Dermis microvascular lymphatic vessel endothelial cell (primary cell): ENCODE data around the gene NDUFB2. TPM values are rescaled to one million over a fixed set of nuclear protein-coding genes. Genes with fewer than 3 reads are reported as not detected.
A peak's percentile ranks its signal among the peaks of the same experiment; 100 is the strongest.
"Not testable (repeated sequence)": the region's sequence is repeated elsewhere in the genome, so short reads cannot be mapped to it uniquely, and the experiment has no call there.

Source experiments
- DNase-seq, 2 donors: peaks; one replicate each; pipeline versions ENCODE4 v3.0.0 to v3.0.0-alpha.2; 2010; ENCODE audit warnings: low read depth in 2 of 2
- total RNA-seq: library from RNA; depleted of rRNA; stranded (reverse); fragments of >200 nt; gene quantifications from 2 replicates; pipeline ENCODE4 v1.2.1, GENCODE V29; 2014

NDUFB2 gene
- 119 and 146 TPM in 2 replicates for total RNA-seq

DNA sequence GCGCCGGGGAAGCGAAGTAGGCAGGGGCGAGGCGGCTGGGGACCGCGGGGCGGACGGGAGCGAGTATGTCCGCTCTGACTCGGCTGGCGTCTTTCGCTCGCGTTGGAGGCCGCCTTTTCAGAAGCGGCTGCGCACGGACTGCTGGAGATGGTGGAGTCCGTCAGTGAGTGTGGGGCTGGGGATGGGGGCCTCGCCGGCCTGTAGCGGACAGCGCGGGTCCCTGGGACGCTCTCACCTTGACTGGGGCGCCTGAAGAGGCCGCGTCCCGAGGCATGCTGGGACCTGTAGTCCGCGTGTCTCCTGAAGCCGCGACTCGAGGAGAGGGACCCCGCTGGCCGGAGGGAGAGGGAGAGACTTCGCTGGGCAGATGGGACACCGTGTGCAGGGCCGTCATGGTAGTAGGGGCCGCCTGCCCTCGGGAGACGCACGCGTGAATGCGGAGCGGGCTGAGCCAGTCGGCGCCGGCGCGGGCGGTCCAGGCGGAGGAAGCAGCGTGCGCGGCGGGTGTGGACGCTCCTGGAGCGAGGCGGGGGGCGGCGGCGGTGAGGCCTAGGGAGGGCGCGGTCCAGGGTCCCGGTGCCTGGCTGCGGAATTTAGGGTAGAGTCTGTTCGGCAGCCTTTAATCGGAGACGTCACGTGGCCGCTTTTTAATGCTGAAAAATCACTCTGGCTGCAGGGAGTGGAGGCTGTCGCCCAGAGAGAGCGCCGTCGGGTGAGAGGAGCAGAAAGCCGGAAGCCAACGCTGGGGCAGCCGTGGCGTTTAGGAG is at the start of gene NDUFB2:
Gene NDUFB2 (plus strand): TSS at position 29 of the 767 bp plus-strand sequence. CDS start 37 bp downstream, at position 66.
- peak; percentile 43 to 82 for DNase-seq

DNA sequence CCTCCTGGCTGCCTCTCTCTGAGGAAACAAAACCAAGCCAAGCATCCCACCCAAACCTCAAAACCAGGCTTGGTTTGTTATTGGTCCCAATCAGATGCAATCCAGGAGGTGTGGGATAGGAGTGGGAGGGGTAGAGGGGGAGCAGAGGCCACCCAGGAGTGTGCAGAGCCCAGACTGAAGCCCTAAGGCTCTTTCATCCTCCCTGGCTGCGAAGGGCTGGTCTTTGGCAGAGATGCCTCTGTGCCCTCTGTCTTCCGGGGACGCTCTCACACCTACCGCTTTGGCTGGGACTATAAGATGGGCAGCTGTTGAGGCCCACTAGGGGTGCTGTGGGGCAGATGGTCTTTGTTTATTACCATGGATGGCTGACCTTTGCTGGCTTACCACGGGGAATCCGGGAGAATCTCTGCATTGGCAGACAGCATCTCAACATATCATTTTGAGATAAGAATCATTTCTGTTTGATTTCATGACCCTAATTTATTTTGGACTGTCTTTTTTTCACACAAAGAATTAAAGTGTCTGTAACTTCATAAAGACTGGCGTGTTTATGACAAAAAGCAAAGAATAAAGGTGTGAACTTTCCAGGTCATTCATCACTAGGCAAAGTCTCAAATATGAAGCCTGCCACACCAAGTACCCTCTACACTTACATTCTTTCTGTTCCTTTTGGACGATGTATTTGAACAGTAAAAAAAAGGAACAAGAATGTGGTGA is 49.4 kb upstream of the NDUFB2 start:
- DNase-seq: no peak

DNA sequence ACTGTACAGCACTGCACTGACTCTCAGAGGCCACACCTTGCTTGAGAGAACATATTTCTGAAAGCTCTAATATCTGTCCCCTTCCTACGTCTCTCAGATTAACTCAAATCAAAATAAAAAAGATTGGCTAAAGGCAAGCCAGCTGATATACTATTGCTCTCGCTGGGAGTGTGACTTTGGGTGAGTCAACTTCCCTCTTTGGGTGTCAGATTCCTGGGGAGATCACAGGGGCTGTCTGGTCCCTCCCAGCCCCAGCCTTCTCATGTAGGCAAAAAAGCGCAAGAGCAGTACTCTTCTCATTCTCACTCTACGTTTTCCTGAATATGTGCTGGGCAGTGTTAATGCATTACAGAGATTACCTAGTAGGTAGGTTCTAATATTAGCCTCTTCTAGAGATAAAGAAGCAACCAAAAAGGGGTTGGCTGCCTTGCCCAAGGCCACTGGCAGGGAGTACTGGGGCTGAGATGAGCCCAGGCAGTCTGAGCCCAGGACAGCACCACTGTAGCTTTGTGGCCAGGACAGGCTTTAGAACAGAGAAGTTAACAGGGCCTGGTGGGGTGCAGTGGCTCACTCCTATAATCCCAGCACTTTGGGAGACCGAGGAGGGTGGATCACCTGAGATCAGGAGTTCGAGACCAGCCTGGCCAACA is 46.8 kb upstream of the NDUFB2 start:
- DNase-seq: peak in 1 of 2 donors; percentile 23

DNA sequence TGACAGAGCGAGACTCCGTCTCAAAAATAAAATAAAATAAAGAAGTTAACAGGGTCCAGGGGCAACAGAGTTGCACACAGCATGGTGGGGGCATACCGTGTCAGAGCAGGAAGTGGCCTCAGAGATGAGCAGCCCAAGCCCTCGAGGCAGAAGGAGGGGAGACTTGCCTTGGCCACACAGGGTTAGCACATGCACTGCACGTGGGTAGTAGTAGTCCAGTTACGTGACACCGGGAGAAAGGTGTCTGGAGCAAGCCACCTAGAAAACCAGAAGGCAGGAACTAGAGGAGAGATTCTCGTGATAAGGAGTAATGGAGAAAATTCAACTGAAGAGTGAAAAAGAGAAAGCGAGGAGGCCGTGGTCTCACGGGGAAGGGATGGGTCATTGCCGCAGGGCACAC is 46.1 kb upstream of the NDUFB2 start:
- DNase-seq: no peak

DNA sequence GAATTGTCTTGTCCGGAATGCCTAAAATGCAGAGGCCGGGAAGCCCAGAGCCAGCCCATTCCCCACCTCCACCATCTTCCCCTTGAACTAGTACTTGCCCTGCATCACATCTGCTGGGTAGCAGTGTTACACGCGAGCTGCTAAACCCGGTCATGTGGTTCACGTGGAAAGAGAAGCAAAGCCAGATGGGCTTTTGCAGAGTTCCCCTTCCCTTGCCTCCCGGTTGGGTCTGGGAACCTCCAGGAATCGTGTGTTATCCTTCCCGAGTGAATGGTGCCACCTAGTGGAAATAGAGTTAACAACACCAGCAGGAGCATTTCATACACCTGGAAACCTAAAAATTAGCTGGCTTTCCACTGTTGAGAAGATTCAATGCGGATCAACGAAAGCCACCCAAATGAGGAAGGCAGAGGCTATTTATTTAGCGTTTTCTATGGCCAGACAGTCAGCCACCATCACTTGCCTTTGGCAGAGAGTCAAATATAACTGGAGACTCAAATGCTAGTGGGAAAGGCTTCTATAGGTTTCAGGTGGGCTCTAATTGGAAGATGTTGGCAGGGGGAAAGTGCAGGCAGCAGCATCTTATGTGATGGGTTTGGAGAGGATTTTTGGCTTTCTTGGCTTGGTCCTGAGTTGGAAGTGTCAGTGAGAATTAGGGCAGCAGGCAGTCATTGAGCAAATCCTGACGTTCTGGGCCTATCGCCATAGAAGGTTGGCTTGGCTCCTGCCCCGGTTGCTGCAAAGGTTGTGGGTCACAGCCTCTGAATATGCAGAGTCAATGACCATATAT is 43.0 kb upstream of the NDUFB2 start:
- peak; percentile 55 to 60 for DNase-seq

DNA sequence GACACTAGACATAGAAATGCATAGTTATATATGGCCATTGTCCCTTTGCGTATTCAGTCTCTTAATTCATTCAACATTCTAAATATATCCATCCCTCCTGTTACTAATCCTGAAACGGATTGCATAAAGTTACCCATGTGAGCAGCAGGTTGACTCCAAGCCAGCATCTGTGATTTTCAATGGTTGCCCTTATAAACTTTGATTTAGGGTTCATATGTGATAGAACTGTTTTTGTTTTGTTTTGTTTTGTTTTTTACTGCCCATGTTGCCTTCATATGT is 42.5 kb upstream of the NDUFB2 start:
- DNase-seq: no peak

DNA sequence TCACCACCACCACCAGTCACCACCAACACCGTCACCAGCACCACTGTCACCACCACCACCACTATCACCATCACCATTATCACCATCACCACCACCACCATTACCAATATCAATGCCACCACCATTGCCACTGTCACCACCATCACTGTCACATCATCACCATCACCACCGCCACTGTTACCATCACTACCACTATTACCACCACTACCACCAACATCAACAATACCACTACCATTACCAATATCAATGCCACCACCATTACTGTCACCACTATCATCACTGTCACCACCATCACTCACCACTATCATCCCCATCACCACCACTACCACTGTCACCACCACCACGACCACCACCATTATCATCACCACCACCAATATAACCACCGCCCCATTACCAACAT is 41.8 kb upstream of the NDUFB2 start:
- no peak for DNase-seq

DNA sequence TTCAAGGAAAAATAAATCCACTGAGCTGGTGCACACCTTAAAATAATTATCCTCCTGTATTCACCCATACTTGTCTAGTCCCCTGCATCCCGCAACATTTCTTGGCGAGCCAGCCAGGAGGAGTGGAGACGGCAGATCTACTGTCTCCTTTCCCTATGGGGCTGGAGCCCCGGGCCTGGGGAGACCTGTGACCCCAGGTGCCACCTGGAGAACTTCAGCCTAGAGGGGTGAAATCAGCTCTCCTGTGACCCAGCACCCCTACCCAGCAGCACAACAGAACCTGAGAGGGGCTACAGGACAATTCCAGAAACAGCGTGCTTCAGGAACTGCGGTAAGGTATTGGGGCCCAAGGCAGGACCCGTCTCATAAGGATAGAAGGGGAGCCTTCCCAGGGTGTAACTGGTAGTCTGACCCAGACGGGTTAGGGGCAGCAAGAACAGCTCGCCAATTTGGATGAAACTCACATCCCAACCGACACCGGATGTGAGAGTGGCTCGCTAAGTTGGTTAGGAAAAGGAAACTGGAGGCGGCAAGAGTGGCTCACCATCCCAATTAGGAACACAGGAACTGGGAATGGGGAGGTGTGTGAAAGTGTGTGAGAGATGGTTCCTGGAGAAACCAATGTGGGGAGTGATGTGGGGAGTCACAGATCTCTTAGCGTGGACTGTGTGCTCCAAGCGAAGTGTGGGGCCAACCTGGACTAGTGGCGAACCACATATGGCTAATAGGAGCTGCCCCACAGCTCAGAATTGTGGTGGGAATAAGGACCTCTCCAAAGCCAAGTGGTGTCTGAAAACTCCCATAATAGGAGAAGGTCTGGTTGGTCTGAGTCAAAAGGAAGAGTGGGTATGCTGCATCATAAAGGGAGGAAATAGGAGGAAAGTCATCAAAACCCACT is 40.7 kb upstream of the NDUFB2 start:
- DNase-seq: no peak

DNA sequence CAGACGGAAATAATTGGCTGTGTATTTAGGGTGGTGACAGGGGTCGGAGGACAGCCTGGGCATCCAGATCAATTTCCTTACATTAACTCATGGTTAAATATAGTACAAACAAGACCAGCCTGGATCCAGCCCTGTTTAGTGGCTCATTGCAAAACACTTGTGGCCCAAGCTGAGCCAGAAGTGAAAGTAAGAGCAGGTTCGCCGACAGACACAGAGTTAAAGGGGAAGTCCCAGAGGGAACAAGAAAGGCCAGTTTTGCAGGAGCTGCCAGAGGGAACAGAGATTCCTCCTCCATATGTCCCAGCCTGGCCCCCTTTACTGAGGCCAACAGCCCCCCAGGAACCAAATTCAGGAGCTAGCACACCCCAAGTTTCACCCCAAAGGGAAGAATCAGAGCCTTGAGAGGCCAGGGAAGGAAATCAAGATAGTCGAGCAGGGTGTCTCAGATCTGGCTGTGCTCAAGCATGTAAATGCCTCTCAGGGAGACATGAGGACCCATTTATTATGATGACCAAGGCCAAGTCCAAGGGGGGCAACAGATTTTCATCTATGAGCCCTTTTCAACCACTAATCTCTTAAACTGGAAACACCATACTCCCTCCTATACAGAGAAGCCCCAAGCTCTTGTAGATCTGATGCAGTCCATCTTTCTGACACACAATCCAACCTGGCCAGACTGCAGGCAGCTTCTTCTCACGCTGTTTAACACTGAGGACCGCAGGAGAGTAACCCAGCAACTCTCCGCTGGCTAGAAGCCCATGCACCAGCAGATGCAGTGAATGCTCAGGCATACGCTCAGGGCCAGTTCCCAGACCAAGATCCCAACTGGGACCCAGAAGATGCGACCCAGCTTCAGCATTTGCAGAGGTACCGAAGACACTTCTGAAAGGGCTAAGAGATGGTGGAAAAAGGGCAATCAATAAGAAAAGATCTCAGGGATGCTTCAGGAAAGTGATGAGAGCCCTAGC is 39.7 kb upstream of the NDUFB2 start:
- peak; percentile 24 to 40 for DNase-seq

DNA sequence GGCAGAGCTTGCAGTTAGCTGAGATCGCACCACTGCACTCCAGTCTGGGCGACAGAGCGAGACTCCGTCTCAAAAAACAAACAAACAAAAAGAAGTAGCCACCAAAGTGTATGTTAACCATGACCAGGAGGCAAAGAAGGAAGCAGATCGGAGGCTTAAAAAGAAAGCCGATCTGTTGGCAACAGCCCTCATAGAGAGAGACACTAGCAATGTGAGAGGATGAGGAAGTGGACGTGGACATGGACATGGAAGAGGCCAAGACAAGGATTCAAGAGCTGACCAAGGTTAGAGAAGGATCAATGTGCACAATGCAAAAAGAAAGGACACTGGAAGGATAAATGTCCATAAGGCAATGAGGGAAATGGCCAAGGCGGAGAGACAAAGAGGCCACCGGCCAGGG is 38.6 kb upstream of the NDUFB2 start:
- no peak for DNase-seq

DNA sequence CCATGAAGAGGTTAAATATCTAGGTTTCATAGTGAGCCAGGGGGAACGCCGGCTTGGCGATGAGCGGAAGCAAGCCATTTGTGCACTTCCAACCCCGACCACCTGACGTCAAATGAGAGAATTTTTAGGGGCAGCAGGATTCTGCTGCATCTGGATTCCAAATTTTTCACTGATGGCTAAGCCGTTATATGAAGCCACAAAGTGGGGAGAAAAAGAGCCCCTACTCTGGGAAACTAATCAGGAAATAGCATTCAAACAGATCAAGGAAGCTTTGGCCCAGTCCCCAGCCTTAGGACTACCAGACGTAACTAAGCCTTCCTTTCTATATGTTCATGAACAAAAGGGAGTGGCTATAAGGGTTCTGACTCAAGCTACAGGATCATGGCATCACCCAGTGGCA is 36.7 kb upstream of the NDUFB2 start:
- DNase-seq: no peak

DNA sequence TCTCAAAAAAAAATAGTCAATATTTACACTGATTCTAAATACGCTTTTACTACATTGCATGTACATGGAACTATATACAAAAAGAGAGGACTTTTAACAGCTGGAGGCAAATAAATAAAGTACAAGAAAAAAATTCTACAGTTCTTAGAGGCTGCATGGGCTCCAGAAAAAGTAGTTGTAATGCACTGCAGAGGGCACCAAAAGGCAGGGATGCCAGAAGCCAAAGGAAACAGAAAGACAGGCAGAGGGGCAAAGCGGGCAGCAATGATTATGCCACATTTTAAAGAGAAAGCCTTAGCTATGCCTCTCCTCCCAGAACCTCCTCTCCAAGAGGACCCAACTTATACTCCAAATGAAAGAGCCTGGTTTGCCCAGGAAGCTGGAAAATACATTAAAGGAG is 35.4 kb upstream of the NDUFB2 start:
- DNase-seq: peak in 1 of 2 donors; percentile 22

DNA sequence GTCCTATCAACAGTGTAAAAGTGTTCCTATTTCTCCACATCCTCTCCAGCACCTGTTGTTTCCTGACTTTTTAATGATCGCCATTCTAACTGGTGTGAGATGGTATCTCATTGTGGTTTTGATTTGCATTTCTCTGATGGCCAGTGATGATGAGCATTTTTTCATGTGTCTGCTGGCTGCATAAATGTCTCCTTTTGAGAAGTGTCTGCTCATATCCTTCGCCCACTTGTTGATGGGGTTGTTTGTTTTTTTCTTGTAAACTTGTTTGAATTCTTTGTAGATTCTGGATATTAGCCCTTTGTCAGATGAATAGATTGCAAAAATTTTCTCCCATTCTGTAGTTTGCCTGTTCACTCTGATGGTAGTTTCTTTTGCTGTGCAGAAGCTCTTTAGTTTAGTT is 33.6 kb upstream of the NDUFB2 start:
- not testable (repeated sequence) for DNase-seq

DNA sequence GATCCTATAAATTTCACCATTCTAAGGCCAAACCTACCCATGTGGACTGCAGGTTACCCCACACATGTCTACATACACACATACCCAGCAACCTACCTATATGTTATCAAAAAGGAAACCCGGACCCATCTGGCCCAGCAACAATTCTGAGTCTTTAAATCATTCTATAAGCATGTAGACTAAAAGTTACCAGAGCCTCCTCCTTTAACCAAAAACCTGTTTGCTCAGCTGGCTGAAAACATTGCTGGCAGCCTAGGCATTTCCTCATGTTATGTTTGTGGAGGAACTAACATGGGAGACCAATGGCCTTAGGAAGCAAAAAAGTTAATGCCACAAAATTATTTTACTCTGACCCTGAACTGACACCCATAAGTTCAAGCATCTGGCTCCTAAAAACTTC is 29.0 kb upstream of the NDUFB2 start:
- DNase-seq: peak in 1 of 2 donors; percentile 32

DNA sequence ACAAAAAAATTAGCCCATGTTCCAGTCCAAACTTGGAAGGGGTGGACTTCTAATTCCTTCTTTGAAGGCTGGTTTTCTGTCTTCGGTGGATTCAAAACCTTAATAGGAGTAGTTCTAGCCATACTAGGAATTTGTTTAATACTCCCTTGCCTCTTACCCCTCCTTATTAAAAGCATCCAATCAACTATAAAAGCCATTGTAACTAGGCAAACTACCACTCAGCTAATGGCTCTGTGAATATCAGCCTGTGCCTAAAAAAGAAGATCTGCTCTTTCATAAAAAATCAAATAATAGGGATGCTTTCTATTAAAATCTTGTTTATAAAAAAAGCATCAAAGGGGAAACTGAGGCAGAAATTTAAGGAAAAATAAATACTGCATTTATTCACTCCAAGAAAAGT is 27.9 kb upstream of the NDUFB2 start:
- DNase-seq: no peak

DNA sequence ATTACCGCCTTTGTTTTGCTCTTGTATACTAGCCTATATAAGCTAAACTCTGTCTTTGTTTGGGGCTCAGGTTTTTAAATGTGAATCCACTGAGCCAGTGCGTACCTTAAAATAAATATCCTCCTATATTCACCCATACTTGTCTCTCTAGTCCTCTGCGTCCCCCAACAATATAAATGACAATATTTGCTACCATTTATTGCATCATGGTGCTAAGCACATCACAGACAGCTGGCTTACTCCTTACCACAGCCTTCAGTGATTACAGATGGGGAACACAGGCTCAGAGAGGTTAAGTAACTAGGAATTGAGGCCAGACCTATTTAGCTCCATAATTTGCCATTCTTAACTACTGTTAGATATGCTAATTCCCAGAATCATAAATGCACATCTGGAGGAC is 27.2 kb upstream of the NDUFB2 start:
- DNase-seq: no peak

DNA sequence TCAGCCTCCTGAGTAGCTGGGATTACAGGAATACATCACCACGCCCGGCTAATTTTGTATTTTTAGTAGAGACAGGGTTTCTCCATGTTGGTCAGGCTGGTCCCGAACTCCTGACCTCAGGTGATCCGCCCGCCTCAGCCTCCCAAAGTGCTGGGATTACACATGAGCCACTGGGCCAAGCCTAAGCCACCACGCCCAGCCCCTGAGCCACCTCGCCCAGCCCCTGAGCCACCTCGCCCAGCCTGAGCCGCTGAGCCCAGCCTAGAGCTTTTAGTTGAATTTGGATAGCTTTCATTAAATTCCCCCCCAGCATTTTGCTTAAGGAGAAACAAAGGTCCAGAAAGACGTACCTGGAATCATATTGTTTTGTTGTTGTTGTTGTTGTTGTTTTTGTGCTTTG is 26.6 kb upstream of the NDUFB2 start:
- not testable (repeated sequence) for DNase-seq

DNA sequence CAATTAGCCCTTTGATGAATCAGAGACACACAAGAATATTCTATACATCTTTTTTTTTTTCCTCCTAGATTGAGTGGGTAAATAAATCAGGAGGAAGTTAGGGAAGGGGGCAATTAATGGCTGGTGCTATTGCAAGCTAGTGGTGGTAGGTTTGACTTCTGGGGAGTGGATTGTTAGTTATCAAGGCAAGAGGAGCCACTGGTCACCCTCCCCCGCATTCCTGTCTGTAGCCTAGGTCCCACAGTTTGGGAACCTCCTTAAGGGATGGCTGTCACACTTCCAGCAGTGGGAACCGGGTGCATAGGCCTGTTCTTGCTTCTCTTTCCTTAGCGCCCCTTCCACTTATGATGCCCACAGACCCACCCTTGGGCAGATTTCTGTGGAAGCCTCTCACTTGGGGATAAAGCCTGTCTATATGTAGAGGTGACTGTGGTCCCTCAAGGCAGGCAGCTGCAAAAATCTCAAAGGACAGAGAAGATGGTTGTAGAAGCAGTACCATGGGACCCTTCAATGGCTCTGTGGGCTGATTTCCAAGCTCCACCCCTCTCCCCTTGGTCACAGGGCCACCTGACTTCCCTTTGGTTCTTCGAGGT is 26.1 kb upstream of the NDUFB2 start:
- no peak for DNase-seq

DNA sequence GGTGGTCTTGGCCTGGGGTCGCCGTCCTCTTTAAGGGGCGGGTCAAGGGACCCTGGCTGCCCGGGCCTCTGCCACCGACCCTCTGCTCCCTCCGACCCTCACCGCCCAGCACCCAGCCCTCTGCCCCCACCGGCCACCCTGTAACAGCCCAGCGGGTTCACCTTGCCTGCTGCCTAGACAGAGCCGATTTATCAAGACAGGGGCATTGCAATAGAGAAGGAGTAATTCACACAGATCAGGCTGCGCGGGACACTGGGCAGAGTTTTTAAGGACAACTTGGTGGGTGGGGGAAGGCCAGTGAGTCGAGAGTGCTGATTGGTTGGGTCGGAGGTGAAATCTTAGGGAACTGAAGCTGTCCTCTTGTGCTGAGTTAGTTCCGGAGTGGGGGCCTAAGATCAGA is 24.5 kb upstream of the NDUFB2 start:
- DNase-seq: no peak
